GM18526 (cell line): ENCODE measurements around the gene C17orf78.

Source experiments
- POLR2A ChIP-seq: IDR thresholded peaks from 3 replicates; pipeline ENCODE4 v1.6.1; 2011; ENCODE audit not compliant: insufficient read length; ENCODE audit errors: extremely low read depth

Gene C17orf78

GRCh38 chr17:37375706-37376105, at the start of gene C17orf78:
TSS of gene C17orf78 (plus strand) at chr17:37375985. CDS start at chr17:37376093, 108 bp downstream.
- no peak for TF ChIP-seq POLR2A

GRCh38 chr17:37327341-37328090, 48.3 kb upstream of the C17orf78 start:
- no peak for TF ChIP-seq POLR2A

- TF ChIP-seq POLR2A: no peak
These were observed 36.9 kb upstream of the C17orf78 start for GRCh38 chr17:37338847-37339246.

GRCh38 chr17:37339321-37339720, 36.5 kb upstream of the C17orf78 start:
- TF ChIP-seq POLR2A: no peak

- TF ChIP-seq POLR2A: no peak
These were observed 35.0 kb upstream of the C17orf78 start for GRCh38 chr17:37340804-37341203.

- no peak for TF ChIP-seq POLR2A
These were observed 33.2 kb upstream of the C17orf78 start for GRCh38 chr17:37342589-37342988.

GRCh38 chr17:37344519-37344918, 31.3 kb upstream of the C17orf78 start:
- TF ChIP-seq POLR2A: no peak

GRCh38 chr17:37358098-37358829, 17.5 kb upstream of the C17orf78 start:
- TF ChIP-seq POLR2A: no peak

- peak; percentile 60 for TF ChIP-seq POLR2A
These were observed 16.7 kb upstream of the C17orf78 start for GRCh38 chr17:37358830-37359681.

- no peak for TF ChIP-seq POLR2A
These were observed 16.1 kb upstream of the C17orf78 start for GRCh38 chr17:37359682-37360188.

- TF ChIP-seq POLR2A: no peak
These were observed 15.2 kb upstream of the C17orf78 start for GRCh38 chr17:37360632-37361031.

GRCh38 chr17:37361543-37361942, 14.2 kb upstream of the C17orf78 start:
- no peak for TF ChIP-seq POLR2A

GRCh38 chr17:37365589-37365988, 10.2 kb upstream of the C17orf78 start:
- TF ChIP-seq POLR2A: no peak

- TF ChIP-seq POLR2A: no peak
These were observed 7.2 kb upstream of the C17orf78 start for GRCh38 chr17:37368577-37368976.

GRCh38 chr17:37373530-37374159, 2.1 kb upstream of the C17orf78 start:
- no peak for TF ChIP-seq POLR2A
